LNCaP clone FGC (cell line): ENCODE data around the gene SERBP1.

Source experiments
- DNase-seq: peaks from one replicate; pipeline ENCODE4 v3.0.0-alpha.2; 2011; ENCODE audit warnings: low read depth
- H3K4me3 ChIP-seq: 2 replicates; pipeline ENCODE4 v1.5.1; 2011; ENCODE audit warnings: mild to moderate bottlenecking, low read depth, low read length, control low read depth
- TF ChIP-seq, protein P1 (sequence below): IDR thresholded peaks from 2 replicates; pipeline ENCODE4 v1.5.1; 2012; ENCODE audit warnings: mild to moderate bottlenecking; ENCODE audit not compliant: control insufficient read depth, insufficient read depth; ENCODE audit errors: extremely low read depth

SERBP1 gene

DNA sequence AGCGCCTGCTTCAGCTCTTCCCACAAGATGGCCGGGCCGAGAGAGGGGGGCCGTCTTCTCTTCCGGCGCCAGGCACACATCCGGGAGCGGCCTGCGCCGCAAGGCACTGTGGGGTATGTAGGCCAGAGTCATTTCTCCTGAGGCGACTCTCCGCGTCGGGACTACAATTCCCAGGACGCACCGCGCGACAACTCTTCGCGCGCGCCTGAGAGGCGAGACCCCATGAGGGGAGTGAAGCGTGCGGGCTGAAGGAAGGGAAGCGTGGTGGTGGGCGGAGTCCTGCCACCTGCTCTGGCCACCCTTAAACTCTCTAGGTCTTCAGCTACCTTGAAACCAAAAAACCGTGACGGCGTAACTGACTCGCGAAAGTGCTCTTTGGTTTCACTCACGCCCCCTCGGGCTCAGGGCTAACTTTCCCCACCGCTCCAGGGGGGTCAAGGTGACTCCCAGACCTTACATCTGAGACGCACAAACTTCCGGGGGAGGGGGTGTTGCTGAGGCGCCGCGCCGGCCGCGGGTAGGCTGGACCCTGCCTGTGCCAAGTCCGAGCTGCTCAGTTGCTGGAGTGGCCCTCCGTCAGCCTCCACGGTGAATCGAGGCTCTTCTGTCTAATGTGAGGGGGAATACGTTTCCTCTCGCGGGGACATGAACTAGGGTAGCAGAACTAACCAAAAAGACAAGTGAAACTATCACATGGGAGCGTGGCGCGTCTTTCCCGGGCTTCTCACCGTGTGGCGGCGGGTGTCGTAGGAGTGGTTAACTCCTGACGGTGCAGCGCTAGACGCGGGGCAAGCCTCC is at the start of gene SERBP1:
Gene SERBP1 (minus strand): TSS at position 45 of the 798 bp plus-strand sequence. CDS start 102 bp downstream, outside the sequence.
- DNase-seq, result peak; percentile 94
- TF ChIP-seq, protein P1, sequence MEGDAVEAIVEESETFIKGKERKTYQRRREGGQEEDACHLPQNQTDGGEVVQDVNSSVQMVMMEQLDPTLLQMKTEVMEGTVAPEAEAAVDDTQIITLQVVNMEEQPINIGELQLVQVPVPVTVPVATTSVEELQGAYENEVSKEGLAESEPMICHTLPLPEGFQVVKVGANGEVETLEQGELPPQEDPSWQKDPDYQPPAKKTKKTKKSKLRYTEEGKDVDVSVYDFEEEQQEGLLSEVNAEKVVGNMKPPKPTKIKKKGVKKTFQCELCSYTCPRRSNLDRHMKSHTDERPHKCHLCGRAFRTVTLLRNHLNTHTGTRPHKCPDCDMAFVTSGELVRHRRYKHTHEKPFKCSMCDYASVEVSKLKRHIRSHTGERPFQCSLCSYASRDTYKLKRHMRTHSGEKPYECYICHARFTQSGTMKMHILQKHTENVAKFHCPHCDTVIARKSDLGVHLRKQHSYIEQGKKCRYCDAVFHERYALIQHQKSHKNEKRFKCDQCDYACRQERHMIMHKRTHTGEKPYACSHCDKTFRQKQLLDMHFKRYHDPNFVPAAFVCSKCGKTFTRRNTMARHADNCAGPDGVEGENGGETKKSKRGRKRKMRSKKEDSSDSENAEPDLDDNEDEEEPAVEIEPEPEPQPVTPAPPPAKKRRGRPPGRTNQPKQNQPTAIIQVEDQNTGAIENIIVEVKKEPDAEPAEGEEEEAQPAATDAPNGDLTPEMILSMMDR, result no peak
- H3K4me3 ChIP-seq, result peak within 1 kb of the TSS; percentile 88

DNA sequence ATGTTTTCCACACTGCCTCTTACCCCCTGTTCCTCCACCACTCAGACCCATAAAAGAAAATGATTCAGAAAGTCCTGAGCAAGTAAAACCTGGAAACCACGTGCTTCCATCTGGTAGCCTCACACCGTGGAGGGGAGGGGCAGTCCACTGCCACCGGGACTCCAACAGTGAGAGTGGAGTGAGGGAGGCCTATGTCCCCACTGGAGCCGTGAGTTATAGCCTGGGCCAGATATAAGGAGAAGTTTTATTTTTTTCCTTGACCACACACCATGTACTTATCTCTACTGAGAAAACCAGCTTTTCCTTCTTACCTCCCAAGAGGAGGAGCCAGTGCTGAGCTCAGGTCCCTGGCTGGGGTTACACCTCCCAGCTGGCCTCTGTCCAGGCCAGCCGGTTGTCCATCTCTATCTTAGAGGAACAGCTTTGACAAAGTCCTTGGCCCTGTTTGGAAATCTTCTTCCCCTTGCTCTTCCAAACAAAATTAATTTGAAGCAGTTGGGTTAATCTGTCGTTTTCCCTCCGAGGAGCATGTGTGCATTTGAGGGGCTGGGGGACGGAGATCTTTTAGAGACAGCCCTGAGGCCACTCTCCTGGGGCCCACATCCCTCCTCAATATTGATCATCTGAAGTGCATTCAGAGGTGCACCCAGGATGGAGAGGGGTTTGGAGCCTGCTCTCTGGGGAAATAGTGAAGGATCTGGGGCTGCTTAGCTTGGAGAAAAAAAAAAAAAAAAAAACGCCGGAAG is 49.1 kb upstream of the SERBP1 start:
- TF ChIP-seq, protein P1, result no peak
- H3K4me3 ChIP-seq, result no peak overlapping the region
- peak; percentile 61 for DNase-seq

DNA sequence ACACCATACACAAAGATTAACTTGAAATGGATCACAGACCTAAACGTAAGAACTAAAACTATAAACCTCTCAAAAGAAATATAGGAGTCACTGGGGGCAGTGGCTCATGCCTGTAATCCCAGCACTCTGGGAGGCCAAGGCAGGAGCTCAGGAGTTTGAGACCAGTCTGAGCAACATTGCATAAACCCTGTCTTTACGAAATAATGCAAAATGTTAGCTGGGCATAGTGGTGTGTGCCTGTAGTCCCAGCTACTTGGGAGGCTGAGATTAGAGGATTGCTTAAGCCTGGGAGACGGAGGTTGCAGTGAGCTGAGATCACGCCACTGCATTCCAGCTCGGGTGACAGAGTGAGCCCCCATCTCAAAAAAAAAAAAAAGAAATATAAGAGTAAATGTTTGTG is 46.7 kb upstream of the SERBP1 start:
- H3K4me3 ChIP-seq, result no peak overlapping the region
- TF ChIP-seq, protein P1, result no peak
- DNase-seq, result no peak

DNA sequence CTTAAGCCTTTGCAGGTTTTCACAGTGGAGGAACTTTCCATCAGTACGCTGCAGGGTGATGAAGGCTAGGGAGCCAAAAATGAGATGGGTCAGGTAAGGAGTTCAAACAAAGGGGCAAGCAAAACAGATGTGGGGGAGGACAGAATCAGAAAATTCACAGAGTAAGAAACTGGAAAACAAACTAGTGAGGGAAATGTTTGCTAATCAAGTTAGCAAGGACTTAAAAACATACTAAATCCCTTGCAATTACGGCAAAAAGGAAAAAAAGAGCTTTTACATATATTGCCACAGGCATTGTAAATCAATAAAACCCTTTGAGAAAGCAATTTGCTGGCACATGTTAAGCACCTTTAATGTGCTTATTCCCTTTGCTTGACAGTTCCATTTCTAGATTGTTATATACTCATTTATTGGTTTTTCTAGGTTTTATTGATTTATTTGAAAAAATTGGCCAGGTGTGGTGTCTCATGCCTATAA is 45.8 kb upstream of the SERBP1 start:
- TF ChIP-seq, protein P1, result no peak
- H3K4me3 ChIP-seq, result no peak overlapping the region
- DNase-seq, result no peak

DNA sequence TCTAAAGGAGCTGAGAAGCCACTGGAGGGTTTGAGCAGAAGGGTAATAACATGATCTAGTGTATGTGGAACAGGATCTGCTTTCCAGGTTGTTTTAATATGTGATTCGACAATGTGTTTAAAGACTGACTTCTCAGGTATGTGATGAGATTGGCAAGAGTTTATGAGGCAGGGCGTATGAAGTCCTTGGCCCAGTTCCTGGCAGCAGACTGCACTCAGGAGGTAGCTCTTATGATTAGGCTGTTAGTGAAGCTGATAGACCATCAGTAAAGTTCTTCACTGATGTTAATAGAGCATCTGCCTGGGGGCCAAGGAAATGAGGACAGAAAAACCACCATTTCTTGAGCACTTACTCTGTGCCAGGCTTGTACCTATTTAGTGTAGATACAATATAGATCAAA is 41.9 kb upstream of the SERBP1 start:
- peak; percentile 28 for DNase-seq
- TF ChIP-seq, protein P1, result no peak
- H3K4me3 ChIP-seq, result no peak overlapping the region

DNA sequence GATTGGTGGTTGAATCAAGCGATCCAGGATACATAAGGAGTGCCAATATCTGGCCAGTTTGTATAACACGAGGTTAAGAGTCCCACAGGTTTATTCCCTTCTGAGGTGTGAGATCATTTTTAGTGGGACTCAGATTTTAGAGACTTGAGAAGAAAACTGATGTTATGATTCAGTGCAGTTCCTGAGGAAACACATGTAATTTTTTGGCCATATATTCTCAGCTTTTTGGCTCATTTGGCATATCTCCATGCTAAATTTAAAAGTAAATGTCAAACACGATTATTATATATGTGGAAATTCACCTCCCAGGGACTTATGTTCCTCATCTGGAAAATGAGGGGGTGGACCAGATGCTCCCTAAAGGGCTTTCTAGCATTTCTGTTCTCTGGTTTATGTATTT is 39.2 kb upstream of the SERBP1 start:
- DNase-seq, result no peak
- H3K4me3 ChIP-seq, result no peak overlapping the region
- TF ChIP-seq, protein P1, result no peak
